Muscle layer of duodenum (tissue), 2 donors: Measurements from ENCODE around the gene PCDH12.

Experiments used
- H3K27ac ChIP-seq: one replicate; pipeline ENCODE4 v1.7.0; 2013; ENCODE audit warnings: mild to moderate bottlenecking, low read length
- H3K27me3 ChIP-seq: one replicate; pipeline ENCODE4 v1.7.0; 2013; ENCODE audit warnings: low read depth, mild to moderate bottlenecking, control low read depth, low read length
- H3K36me3 ChIP-seq, 2 donors: one replicate each; pipeline ENCODE4 v1.7.0; 2013; ENCODE audit warnings: low read length in 2 of 2, control low read depth in 1 of 2, mild to moderate bottlenecking in 1 of 2; ENCODE audit not compliant: insufficient read depth in 2 of 2, control insufficient read depth in 1 of 2
- H3K4me1 ChIP-seq, 2 donors: one replicate each; pipeline ENCODE4 v1.7.0; 2013; ENCODE audit warnings: low read length in 2 of 2, mild to moderate bottlenecking in 2 of 2, control low read depth in 1 of 2, moderate library complexity in 1 of 2; ENCODE audit not compliant: insufficient read depth in 2 of 2, control insufficient read depth in 1 of 2
- H3K4me3 ChIP-seq, 2 donors: one replicate each; pipeline ENCODE4 v1.7.0; 2013; ENCODE audit warnings: low read length in 2 of 2, low read depth in 1 of 2, mild to moderate bottlenecking in 1 of 2
- H3K9me3 ChIP-seq, 2 donors: one replicate each; pipeline ENCODE4 v1.7.0; 2013; ENCODE audit warnings: low read length in 2 of 2, control low read depth in 1 of 2, mild to moderate bottlenecking in 1 of 2; ENCODE audit not compliant: control insufficient read depth in 1 of 2
- donor health status: healthy.

The PCDH12 gene

GRCh38 chr5:141958113-141958512 lies at the start of gene PCDH12:
TSS of gene PCDH12 (minus strand) at chr5:141958202. CDS start at chr5:141957851, 351 bp downstream.
- no peaks in the 10 kb centered on the region for H3K27me3 ChIP-seq
- no peak within 1 kb of the TSS for H3K4me3 ChIP-seq
- H3K27ac ChIP-seq, result peak within 1 kb of the TSS; percentile 40
- H3K36me3 ChIP-seq, result no peaks in the 10 kb centered on the region
- peaks cover 0 to 15% of the 10 kb centered on the region in 2 donors for H3K4me1 ChIP-seq
- no peaks in the 10 kb centered on the region for H3K9me3 ChIP-seq

GRCh38 chr5:142007237-142007544 lies 49.2 kb upstream of the PCDH12 start:
- Histone ChIP-seq H3K36me3 (peaks cover 33 to 42% of the 10 kb centered on the region in 2 donors), H3K27ac (no peak overlapping the region), H3K9me3 (no peaks in the 10 kb centered on the region), H3K27me3 (no peaks in the 10 kb centered on the region), H3K4me1 (peaks cover 0 to 6% of the 10 kb centered on the region in 2 donors), H3K4me3 (no peak overlapping the region)

- Histone ChIP-seq H3K4me1 (no peaks in the 10 kb centered on the region), H3K27me3 (no peaks in the 10 kb centered on the region), H3K9me3 (no peaks in the 10 kb centered on the region), H3K36me3 (peaks cover 39 to 45% of the 10 kb centered on the region in 2 donors), H3K27ac (no peak overlapping the region), H3K4me3 (no peak overlapping the region)
Measured at GRCh38 chr5:142006363-142007236, 48.6 kb upstream of the PCDH12 start.

GRCh38 chr5:142003266-142003800 lies 45.3 kb upstream of the PCDH12 start:
- Histone ChIP-seq H3K27ac (no peak overlapping the region), H3K4me1 (no peaks in the 10 kb centered on the region), H3K9me3 (no peaks in the 10 kb centered on the region), H3K27me3 (no peaks in the 10 kb centered on the region), H3K36me3 (peaks cover 47 to 57% of the 10 kb centered on the region in 2 donors), H3K4me3 (no peak overlapping the region)

- Histone ChIP-seq H3K4me3 (no peak overlapping the region), H3K9me3 (no peaks in the 10 kb centered on the region), H3K36me3 (peaks cover 43 to 47% of the 10 kb centered on the region in 2 donors), H3K27me3 (no peaks in the 10 kb centered on the region), H3K4me1 (no peaks in the 10 kb centered on the region), H3K27ac (no peak overlapping the region)
Measured at GRCh38 chr5:142000704-142001484, 42.9 kb upstream of the PCDH12 start.

- H3K27ac ChIP-seq, result no peak overlapping the region
- no peaks in the 10 kb centered on the region for H3K27me3 ChIP-seq
- peaks cover 0 to 4% of the 10 kb centered on the region in 2 donors for H3K4me1 ChIP-seq
- peaks cover 41 to 42% of the 10 kb centered on the region in 2 donors for H3K36me3 ChIP-seq
- H3K9me3 ChIP-seq, result no peaks in the 10 kb centered on the region
- H3K4me3 ChIP-seq, result no peak overlapping the region
Measured at GRCh38 chr5:142000173-142000572, 42.2 kb upstream of the PCDH12 start.

- H3K36me3 ChIP-seq, result peaks cover 28 to 30% of the 10 kb centered on the region in 2 donors
- no peaks in the 10 kb centered on the region for H3K27me3 ChIP-seq
- H3K4me1 ChIP-seq, result peaks cover 0 to 8% of the 10 kb centered on the region in 2 donors
- H3K27ac ChIP-seq, result no peak overlapping the region
- H3K9me3 ChIP-seq, result no peaks in the 10 kb centered on the region
- no peak overlapping the region for H3K4me3 ChIP-seq
Measured at GRCh38 chr5:141997358-141997960, 39.5 kb upstream of the PCDH12 start.

GRCh38 chr5:141995656-141996055 lies 37.7 kb upstream of the PCDH12 start:
- Histone ChIP-seq H3K27ac (no peak overlapping the region), H3K36me3 (peaks cover 13 to 18% of the 10 kb centered on the region in 2 donors), H3K4me1 (peaks cover 0 to 9% of the 10 kb centered on the region in 2 donors), H3K4me3 (no peak overlapping the region), H3K9me3 (no peaks in the 10 kb centered on the region), H3K27me3 (no peaks in the 10 kb centered on the region)

GRCh38 chr5:141994511-141995136 lies 36.6 kb upstream of the PCDH12 start:
- no peak overlapping the region for H3K4me3 ChIP-seq
- H3K27me3 ChIP-seq, result no peaks in the 10 kb centered on the region
- peaks cover 0 to 9% of the 10 kb centered on the region in 2 donors for H3K4me1 ChIP-seq
- H3K9me3 ChIP-seq, result no peaks in the 10 kb centered on the region
- H3K36me3 ChIP-seq, result peaks cover 9 to 14% of the 10 kb centered on the region in 2 donors
- H3K27ac ChIP-seq, result no peak overlapping the region

- H3K4me3 ChIP-seq, result no peak overlapping the region
- peaks cover 9 to 26% of the 10 kb centered on the region in 2 donors for H3K36me3 ChIP-seq
- no peak overlapping the region for H3K27ac ChIP-seq
- H3K27me3 ChIP-seq, result no peaks in the 10 kb centered on the region
- H3K4me1 ChIP-seq, result peaks cover 0 to 9% of the 10 kb centered on the region in 2 donors
- H3K9me3 ChIP-seq, result no peaks in the 10 kb centered on the region
Measured at GRCh38 chr5:141992349-141992963, 34.5 kb upstream of the PCDH12 start.
